ENCODE measurements around the gene CLDN18.

The CLDN18 gene

GRCh38 chr3:138031536-138031935 is 21.6 kb downstream of the CLDN18 start:
- Histone ChIP-seq H3K4me3 (ENCODE audit: low read depth in 1 of 2, low read length in 2 of 2) (no peak overlapping the region), H3K4me1 (ENCODE audit: insufficient read depth, low read length) (no peaks in the 10 kb centered on the region), H3K27me3 (ENCODE audit: insufficient read depth, low read length, poor library complexity) (peaks cover 21% of the 10 kb centered on the region), H3K79me2 (ENCODE audit: insufficient read depth, low read length) (no peaks in the 10 kb centered on the region), H4K20me1 (ENCODE audit: insufficient read depth, low read length) (no peaks in the 10 kb centered on the region), H3K9me3 (ENCODE audit: insufficient read depth, low read length, severe bottlenecking) (no peaks in the 10 kb centered on the region), H3K36me3 (ENCODE audit: insufficient read depth, low read length) (no peaks in the 10 kb centered on the region), H2AFZ (ENCODE audit: low read depth, low read length) (no peak overlapping the region), H3K27ac (ENCODE audit: low read length) (no peak overlapping the region), H3K4me2 (ENCODE audit: insufficient read depth, low read length) (no peak overlapping the region), H3K9ac (ENCODE audit: low read depth, low read length) (no peak overlapping the region)
- TF ChIP-seq CTCF (IDR thresholded peaks at IDR 0.05; ENCODE audit: borderline replicate concordance, extremely low read depth, low read length, poor library complexity, severe bottlenecking): no peak
- no peak for TF ChIP-seq EZH2 (IDR thresholded peaks at IDR 0.05; ENCODE audit: borderline replicate concordance, low read depth, low read length, severe bottlenecking)
- DNase-seq (no peak), ATAC-seq (ENCODE audit: insufficient read depth, low read depth) (no peak)

- Histone ChIP-seq H3K9ac (ENCODE audit: low read depth, low read length) (no peak overlapping the region), H3K27me3 (ENCODE audit: insufficient read depth, low read length, poor library complexity) (peaks cover 16% of the 10 kb centered on the region), H2AFZ (ENCODE audit: low read depth, low read length) (no peak overlapping the region), H3K9me3 (ENCODE audit: insufficient read depth, low read length, severe bottlenecking) (no peaks in the 10 kb centered on the region), H3K79me2 (ENCODE audit: insufficient read depth, low read length) (no peaks in the 10 kb centered on the region), H3K4me2 (ENCODE audit: insufficient read depth, low read length) (no peak overlapping the region), H3K4me3 (ENCODE audit: low read depth in 1 of 2, low read length in 2 of 2) (no peak overlapping the region), H3K27ac (ENCODE audit: low read length) (no peak overlapping the region), H4K20me1 (ENCODE audit: insufficient read depth, low read length) (no peaks in the 10 kb centered on the region), H3K36me3 (ENCODE audit: insufficient read depth, low read length) (no peaks in the 10 kb centered on the region), H3K4me1 (ENCODE audit: insufficient read depth, low read length) (no peaks in the 10 kb centered on the region)
- no peak for DNase-seq
- no peak for ATAC-seq (ENCODE audit: insufficient read depth, low read depth)
- no peak for TF ChIP-seq CTCF (IDR thresholded peaks at IDR 0.05; ENCODE audit: borderline replicate concordance, extremely low read depth, low read length, poor library complexity, severe bottlenecking)
- TF ChIP-seq EZH2 (IDR thresholded peaks at IDR 0.05; ENCODE audit: borderline replicate concordance, low read depth, low read length, severe bottlenecking): no peak
Observed at GRCh38 chr3:138032567-138032966, 22.6 kb downstream of the CLDN18 start.

- Histone ChIP-seq H4K20me1 (ENCODE audit: insufficient read depth, low read length) (no peaks in the 10 kb centered on the region), H3K4me2 (ENCODE audit: insufficient read depth, low read length) (no peak overlapping the region), H3K9me3 (ENCODE audit: insufficient read depth, low read length, severe bottlenecking) (no peaks in the 10 kb centered on the region), H3K4me3 (ENCODE audit: low read depth in 1 of 2, low read length in 2 of 2) (no peak overlapping the region), H3K36me3 (ENCODE audit: insufficient read depth, low read length) (no peaks in the 10 kb centered on the region), H3K27me3 (ENCODE audit: insufficient read depth, low read length, poor library complexity) (peaks cover 16% of the 10 kb centered on the region), H2AFZ (ENCODE audit: low read depth, low read length) (no peak overlapping the region), H3K79me2 (ENCODE audit: insufficient read depth, low read length) (no peaks in the 10 kb centered on the region), H3K27ac (ENCODE audit: low read length) (no peak overlapping the region), H3K4me1 (ENCODE audit: insufficient read depth, low read length) (no peaks in the 10 kb centered on the region), H3K9ac (ENCODE audit: low read depth, low read length) (no peak overlapping the region)
- TF ChIP-seq CTCF (IDR thresholded peaks at IDR 0.05; ENCODE audit: borderline replicate concordance, extremely low read depth, low read length, poor library complexity, severe bottlenecking): no peak
- no peak for TF ChIP-seq EZH2 (IDR thresholded peaks at IDR 0.05; ENCODE audit: borderline replicate concordance, low read depth, low read length, severe bottlenecking)
- ATAC-seq (ENCODE audit: insufficient read depth, low read depth) (no peak), DNase-seq (no peak)
Observed at GRCh38 chr3:138033202-138033691, 23.3 kb downstream of the CLDN18 start.

- Histone ChIP-seq H3K9ac (ENCODE audit: low read depth, low read length) (no peak overlapping the region), H3K9me3 (ENCODE audit: insufficient read depth, low read length, severe bottlenecking) (no peaks in the 10 kb centered on the region), H3K27ac (ENCODE audit: low read length) (no peak overlapping the region), H3K36me3 (ENCODE audit: insufficient read depth, low read length) (no peaks in the 10 kb centered on the region), H3K27me3 (ENCODE audit: insufficient read depth, low read length, poor library complexity) (peaks cover 25% of the 10 kb centered on the region), H3K4me1 (ENCODE audit: insufficient read depth, low read length) (no peaks in the 10 kb centered on the region), H3K4me3 (ENCODE audit: low read depth in 1 of 2, low read length in 2 of 2) (no peak overlapping the region), H2AFZ (ENCODE audit: low read depth, low read length) (no peak overlapping the region), H3K79me2 (ENCODE audit: insufficient read depth, low read length) (no peaks in the 10 kb centered on the region), H4K20me1 (ENCODE audit: insufficient read depth, low read length) (no peaks in the 10 kb centered on the region), H3K4me2 (ENCODE audit: insufficient read depth, low read length) (no peak overlapping the region)
- no peak for ATAC-seq (ENCODE audit: insufficient read depth, low read depth)
- DNase-seq: no peak
- TF ChIP-seq EZH2 (IDR thresholded peaks at IDR 0.05; ENCODE audit: borderline replicate concordance, low read depth, low read length, severe bottlenecking) (no peak), CTCF (IDR thresholded peaks at IDR 0.05; ENCODE audit: borderline replicate concordance, extremely low read depth, low read length, poor library complexity, severe bottlenecking) (no peak)
Observed at GRCh38 chr3:138034918-138035317, 25.0 kb downstream of the CLDN18 start.

Measured in DND-41 (cell line).